ENCODE results near the gene CCDC60.

The CCDC60 gene

DNA sequence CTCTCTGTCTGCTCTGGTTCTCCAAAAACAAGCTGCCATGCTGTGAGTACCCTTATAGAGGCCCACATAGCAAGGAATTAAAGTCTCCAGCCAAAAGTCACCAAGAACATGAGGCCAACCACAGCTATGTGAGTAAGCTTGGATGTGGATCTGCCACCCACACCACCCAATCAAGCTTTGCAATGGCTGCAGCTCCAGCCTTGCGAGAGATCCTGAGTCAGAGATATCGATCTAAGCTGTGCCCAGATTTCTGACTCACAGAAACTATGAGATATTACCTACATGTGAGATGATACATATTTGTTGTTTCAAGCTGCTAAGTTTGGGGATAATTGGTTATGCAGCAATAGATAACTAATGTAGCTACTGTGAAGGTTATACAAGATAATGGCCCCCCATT lies 243.6 kb downstream of the CCDC60 start:
- no peak overlapping the region for H3K4me3 ChIP-seq (ENCODE audit: insufficient read depth, low read depth, low read length, poor library complexity, severe bottlenecking)
- H3K9me3 ChIP-seq (ENCODE audit: control insufficient read depth, low read length) = no peaks in the 10 kb centered on the region
- H3K4me1 ChIP-seq (ENCODE audit: control insufficient read depth, insufficient read depth, low read length, poor library complexity, severe bottlenecking) = no peaks in the 10 kb centered on the region
- H3K27ac ChIP-seq (ENCODE audit: insufficient read depth, low read length, poor library complexity, severe bottlenecking) = no peak overlapping the region
- no peaks in the 10 kb centered on the region for H3K36me3 ChIP-seq (ENCODE audit: control insufficient read depth, insufficient read depth, low read length)
- no peak for DNase-seq
- no peaks in the 10 kb centered on the region for H3K27me3 ChIP-seq (replicated peaks; ENCODE audit: control insufficient read depth, insufficient read depth, low read length, poor library complexity, severe bottlenecking)

DNA sequence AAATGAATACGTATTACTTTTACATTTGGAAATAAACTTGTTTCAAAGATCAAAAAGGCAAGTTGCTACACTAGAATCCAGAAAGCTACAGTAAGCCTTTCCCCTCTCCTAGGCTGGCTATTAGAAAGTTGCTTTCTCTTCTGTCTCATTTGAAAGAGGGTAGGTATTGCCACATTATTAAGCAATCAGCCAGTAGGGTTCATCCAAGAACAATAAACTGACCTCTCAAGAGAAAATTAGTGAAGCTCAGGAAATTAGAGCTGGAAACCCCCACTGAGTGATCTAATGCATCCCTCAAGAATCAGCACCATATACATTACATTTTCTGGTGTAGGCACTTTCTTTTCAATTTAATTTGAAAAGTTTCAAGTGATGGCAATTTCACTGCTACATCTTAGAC lies 254.6 kb downstream of the CCDC60 start:
- peaks cover 3% of the 10 kb centered on the region for H3K27me3 ChIP-seq (replicated peaks; ENCODE audit: control insufficient read depth, insufficient read depth, low read length, poor library complexity, severe bottlenecking)
- no peak overlapping the region for H3K27ac ChIP-seq (ENCODE audit: insufficient read depth, low read length, poor library complexity, severe bottlenecking)
- no peaks in the 10 kb centered on the region for H3K4me1 ChIP-seq (ENCODE audit: control insufficient read depth, insufficient read depth, low read length, poor library complexity, severe bottlenecking)
- DNase-seq = no peak
- no peaks in the 10 kb centered on the region for H3K9me3 ChIP-seq (ENCODE audit: control insufficient read depth, low read length)
- no peaks in the 10 kb centered on the region for H3K36me3 ChIP-seq (ENCODE audit: control insufficient read depth, insufficient read depth, low read length)
- H3K4me3 ChIP-seq (ENCODE audit: insufficient read depth, low read depth, low read length, poor library complexity, severe bottlenecking) = no peak overlapping the region

DNA sequence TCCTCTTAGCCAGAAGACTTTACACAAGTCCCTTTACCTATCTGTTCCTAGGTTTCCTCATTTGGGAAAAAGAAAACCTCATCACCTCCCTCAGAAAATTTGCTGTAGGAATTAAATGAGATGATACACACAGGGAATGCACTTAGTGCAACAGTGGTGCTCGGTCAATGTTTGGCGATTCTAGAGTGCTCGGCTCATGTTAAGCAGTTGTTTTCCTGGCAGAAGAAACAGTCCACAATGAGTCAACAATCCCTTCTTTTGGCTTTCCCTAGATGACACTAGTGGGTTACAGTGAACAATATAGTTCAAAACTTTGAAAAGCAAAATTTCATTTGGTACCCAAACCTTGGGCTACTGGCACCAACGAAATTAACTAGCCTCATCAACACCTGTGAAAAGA lies 255.1 kb downstream of the CCDC60 start:
- no peak overlapping the region for H3K27ac ChIP-seq (ENCODE audit: insufficient read depth, low read length, poor library complexity, severe bottlenecking)
- H3K36me3 ChIP-seq (ENCODE audit: control insufficient read depth, insufficient read depth, low read length) = no peaks in the 10 kb centered on the region
- H3K9me3 ChIP-seq (ENCODE audit: control insufficient read depth, low read length) = no peaks in the 10 kb centered on the region
- H3K4me3 ChIP-seq (ENCODE audit: insufficient read depth, low read depth, low read length, poor library complexity, severe bottlenecking) = no peak overlapping the region
- H3K27me3 ChIP-seq (replicated peaks; ENCODE audit: control insufficient read depth, insufficient read depth, low read length, poor library complexity, severe bottlenecking) = peaks cover 3% of the 10 kb centered on the region
- no peaks in the 10 kb centered on the region for H3K4me1 ChIP-seq (ENCODE audit: control insufficient read depth, insufficient read depth, low read length, poor library complexity, severe bottlenecking)
- DNase-seq = no peak

Data from effector memory CD4-positive, alpha-beta T cell (primary cell).